Mesothelial cell of epicardium (in vitro differentiated cells): ENCODE results near the gene PASK. TPM values are rescaled to one million over a fixed set of nuclear protein-coding genes. Genes with fewer than 3 reads are reported as not detected.

Source experiments
- DNase-seq, 2 experiments: peaks; one replicate each; pipeline ENCODE4 v3.0.0; 2021; ENCODE audit warnings: low spot score in 2 of 2; ENCODE audit not compliant: unreplicated experiment in 2 of 2
- H3K27ac Mint-ChIP-seq: 2 replicates; pipeline ENCODE4 v1.8.0; 2021; ENCODE audit warnings: mixed read lengths
- H3K27me3 Mint-ChIP-seq: 2 replicates; pipeline ENCODE4 v1.8.0; 2021; ENCODE audit warnings: low read depth, mixed read lengths
- H3K36me3 Mint-ChIP-seq: 2 replicates; pipeline ENCODE4 v1.8.0; 2021; ENCODE audit warnings: mixed read lengths
- H3K4me1 Mint-ChIP-seq: 2 replicates; pipeline ENCODE4 v1.8.0; 2021; ENCODE audit warnings: mixed read lengths
- H3K4me3 Mint-ChIP-seq: 2 replicates; pipeline ENCODE4 v1.8.0; 2021; ENCODE audit warnings: mild to moderate bottlenecking, moderate library complexity, mixed read lengths
- H3K9me3 Mint-ChIP-seq: 2 replicates; pipeline ENCODE4 v1.8.0; 2021; ENCODE audit warnings: mixed read lengths
- total RNA-seq: library from RNA; stranded (reverse); gene quantifications from 3 replicates; pipeline ENCODE4 v1.2.1, GENCODE V29; 2021
- TF ChIP-seq, protein P1 (sequence below): fragments of 200-600 bp; sonication (generic); IDR thresholded peaks from one replicate; pipeline ENCODE4 v1.5.0; 2021; ENCODE audit warnings: antibody characterized with exemption; ENCODE audit not compliant: unreplicated experiment

Gene PASK
- total RNA-seq, 1 donor from 2014 or later = 26.1 TPM

- Mint-ChIP-seq H3K4me3 (no peak overlapping the region), H3K36me3 (no peaks in the 10 kb centered on the region), H3K27ac (no peak overlapping the region), H3K9me3 (no peaks in the 10 kb centered on the region), H3K27me3 (peaks cover 3% of the 10 kb centered on the region), H3K4me1 (no peaks in the 10 kb centered on the region)
- DNase-seq = no peak
- TF ChIP-seq, protein P1, sequence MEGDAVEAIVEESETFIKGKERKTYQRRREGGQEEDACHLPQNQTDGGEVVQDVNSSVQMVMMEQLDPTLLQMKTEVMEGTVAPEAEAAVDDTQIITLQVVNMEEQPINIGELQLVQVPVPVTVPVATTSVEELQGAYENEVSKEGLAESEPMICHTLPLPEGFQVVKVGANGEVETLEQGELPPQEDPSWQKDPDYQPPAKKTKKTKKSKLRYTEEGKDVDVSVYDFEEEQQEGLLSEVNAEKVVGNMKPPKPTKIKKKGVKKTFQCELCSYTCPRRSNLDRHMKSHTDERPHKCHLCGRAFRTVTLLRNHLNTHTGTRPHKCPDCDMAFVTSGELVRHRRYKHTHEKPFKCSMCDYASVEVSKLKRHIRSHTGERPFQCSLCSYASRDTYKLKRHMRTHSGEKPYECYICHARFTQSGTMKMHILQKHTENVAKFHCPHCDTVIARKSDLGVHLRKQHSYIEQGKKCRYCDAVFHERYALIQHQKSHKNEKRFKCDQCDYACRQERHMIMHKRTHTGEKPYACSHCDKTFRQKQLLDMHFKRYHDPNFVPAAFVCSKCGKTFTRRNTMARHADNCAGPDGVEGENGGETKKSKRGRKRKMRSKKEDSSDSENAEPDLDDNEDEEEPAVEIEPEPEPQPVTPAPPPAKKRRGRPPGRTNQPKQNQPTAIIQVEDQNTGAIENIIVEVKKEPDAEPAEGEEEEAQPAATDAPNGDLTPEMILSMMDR = no peak
These were observed 75.0 kb downstream of the PASK start for GRCh38 chr2:241074065-241074818.

DNA sequence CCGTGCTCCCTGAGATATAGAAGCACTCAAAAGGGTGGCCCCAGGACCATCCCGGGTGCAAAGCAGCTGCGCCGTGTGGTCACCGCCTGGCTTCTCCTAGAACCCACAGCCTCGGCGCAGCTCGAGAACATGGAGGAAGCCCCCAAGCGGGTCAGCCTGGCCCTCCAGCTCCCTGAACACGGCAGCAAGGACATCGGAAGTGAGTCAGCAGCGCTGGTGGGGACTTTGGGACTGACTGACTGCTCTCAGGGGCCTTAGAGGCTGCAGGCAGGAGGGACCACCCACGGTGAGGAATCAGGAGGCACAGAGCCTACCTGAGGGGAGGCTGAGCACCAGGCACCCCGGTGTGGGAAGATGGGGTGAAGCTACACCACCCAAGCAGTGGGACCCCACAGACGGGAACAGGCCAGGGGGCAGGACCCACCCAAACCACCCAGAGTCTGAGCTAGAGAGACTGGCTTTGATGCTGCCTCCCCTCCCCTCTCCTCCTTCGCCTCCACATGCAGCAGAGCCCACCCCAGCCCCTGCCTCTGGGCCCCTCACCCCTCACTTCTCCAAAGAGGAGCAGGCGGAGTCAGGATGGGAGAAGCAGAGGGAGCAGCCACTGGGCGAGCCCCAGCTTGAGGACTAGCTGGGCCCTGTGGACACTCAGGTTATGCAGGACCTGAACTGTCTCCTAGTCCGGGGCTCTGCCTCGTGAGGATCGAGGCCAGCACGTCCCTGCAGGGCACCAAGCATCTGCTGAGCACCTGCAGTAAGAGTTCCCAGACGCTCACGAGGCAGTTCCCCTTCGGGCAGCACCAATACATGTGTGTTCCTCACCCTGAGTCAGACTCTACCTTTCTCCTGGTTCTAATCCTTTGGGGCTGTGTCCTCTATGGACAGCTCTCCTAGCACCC lies 75.9 kb downstream of the PASK start:
- TF ChIP-seq, protein P1 = no peak
- Mint-ChIP-seq H3K9me3 (no peaks in the 10 kb centered on the region), H3K27me3 (peaks cover 3% of the 10 kb centered on the region), H3K27ac (no peak overlapping the region), H3K4me3 (no peak overlapping the region), H3K36me3 (no peaks in the 10 kb centered on the region), H3K4me1 (no peaks in the 10 kb centered on the region)
- DNase-seq = no peak

DNA sequence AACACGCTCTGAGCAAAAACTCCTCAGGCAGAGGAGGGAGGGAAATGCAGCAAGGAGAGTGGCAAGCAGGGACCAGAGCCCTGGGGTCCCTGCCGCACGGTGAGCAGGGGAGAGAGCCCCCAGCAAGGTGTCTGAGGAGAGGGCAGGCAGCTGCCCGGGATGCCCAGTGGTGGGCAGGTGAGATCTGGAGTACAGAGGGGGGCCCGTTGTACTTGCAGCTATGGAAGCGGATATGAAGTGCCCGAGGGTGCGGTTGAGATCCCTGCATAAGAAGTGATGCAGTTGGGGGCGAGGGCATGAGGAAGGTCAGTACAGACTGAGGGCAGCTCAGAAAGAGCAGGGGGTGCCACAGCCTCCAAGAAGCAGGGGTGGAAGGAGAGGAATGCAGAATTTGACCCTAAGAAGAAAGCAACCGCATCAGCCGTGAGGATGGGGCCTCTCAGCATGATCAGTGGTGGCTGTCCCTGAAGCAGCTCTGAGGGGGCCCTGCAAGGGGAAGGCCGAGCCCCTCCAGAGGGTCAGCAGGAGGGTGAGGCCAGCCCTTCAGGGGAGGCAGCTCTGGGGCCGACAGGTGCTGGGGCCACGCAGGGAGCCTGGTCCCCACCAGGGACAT lies 76.6 kb downstream of the PASK start:
- Mint-ChIP-seq H3K27ac (no peak overlapping the region), H3K4me1 (no peaks in the 10 kb centered on the region), H3K36me3 (no peaks in the 10 kb centered on the region), H3K27me3 (peaks cover 3% of the 10 kb centered on the region), H3K9me3 (no peaks in the 10 kb centered on the region), H3K4me3 (no peak overlapping the region)
- TF ChIP-seq, protein P1 = no peak
- no peak for DNase-seq

DNA sequence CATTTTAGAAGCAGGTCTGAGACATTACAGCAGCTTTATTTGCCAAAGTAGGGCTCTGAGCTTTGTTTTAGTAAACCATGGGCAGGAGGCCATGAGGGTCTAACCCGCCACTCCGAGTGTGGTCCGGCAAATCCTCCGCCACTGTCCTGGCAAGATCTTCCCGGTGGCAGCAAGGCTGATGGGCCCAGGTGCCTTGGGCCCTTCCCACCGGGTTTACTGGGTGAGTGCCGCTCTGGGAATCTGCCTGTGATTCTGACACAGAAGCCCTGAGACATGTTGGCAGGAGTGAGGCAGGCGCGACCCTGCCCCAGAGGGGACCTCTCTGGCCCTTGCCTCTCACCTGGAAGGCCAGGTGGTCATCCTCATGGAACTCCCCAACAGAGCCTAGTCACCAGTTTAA lies 77.1 kb downstream of the PASK start:
- Mint-ChIP-seq H3K36me3 (no peaks in the 10 kb centered on the region), H3K9me3 (no peaks in the 10 kb centered on the region), H3K4me1 (no peaks in the 10 kb centered on the region), H3K27me3 (peaks cover 3% of the 10 kb centered on the region), H3K4me3 (no peak overlapping the region), H3K27ac (no peak overlapping the region)
- no peak for DNase-seq
- TF ChIP-seq, protein P1 = no peak

DNA sequence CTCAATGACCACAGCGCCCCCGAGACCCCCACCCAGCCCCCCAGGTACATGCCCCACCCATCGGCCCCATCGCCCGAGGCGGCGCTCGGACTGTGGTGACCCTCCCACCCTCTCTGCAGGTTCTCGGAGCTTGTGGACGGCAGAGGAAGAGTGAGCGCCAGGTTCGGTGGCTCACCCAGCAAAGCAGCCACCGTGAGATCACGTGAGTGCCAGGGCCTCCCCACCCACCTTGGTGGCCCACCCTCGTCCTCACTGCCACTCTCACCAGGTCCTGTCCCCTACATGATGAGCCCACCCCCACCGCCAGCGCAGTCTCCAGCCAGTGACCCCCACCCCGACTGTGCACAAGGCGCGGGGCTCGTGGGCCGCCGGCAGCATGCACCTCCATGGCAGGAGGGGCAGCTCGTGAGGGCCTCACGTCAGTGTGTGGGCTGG lies 77.6 kb downstream of the PASK start:
- Mint-ChIP-seq H3K9me3 (no peaks in the 10 kb centered on the region), H3K27me3 (peaks cover 3% of the 10 kb centered on the region), H3K4me1 (no peaks in the 10 kb centered on the region), H3K36me3 (no peaks in the 10 kb centered on the region), H3K27ac (no peak overlapping the region), H3K4me3 (no peak overlapping the region)
- no peak for DNase-seq
- TF ChIP-seq, protein P1 = no peak
